Measurements from ENCODE around the gene CHST14.

Gene CHST14

GRCh38 chr15:40463279-40463678 is 7.5 kb upstream of the CHST14 start:
- DNase-seq (ENCODE audit: low read depth) = no peak

GRCh38 chr15:40463886-40464545 is 6.8 kb upstream of the CHST14 start:
- no peak for DNase-seq (ENCODE audit: low read depth)

- DNase-seq (ENCODE audit: low read depth) = no peak
Observed at GRCh38 chr15:40464595-40465185, 6.1 kb upstream of the CHST14 start.

GRCh38 chr15:40465939-40466338 is 4.8 kb upstream of the CHST14 start:
- no peak for DNase-seq (ENCODE audit: low read depth)

- DNase-seq (ENCODE audit: low read depth) = no peak
Observed at GRCh38 chr15:40466426-40467260, 4.1 kb upstream of the CHST14 start.

- DNase-seq (ENCODE audit: low read depth) = no peak
Observed at GRCh38 chr15:40467261-40467615, 3.5 kb upstream of the CHST14 start.

- DNase-seq (ENCODE audit: low read depth) = no peak
Observed at GRCh38 chr15:40468898-40469331, 1.9 kb upstream of the CHST14 start.

GRCh38 chr15:40469776-40470390 is 901 bp upstream of the CHST14 start:
- DNase-seq (ENCODE audit: low read depth) = no peak

- no peak for DNase-seq (ENCODE audit: low read depth)
Observed at GRCh38 chr15:40471105-40471807, 472 bp downstream of the CHST14 start.

- DNase-seq (ENCODE audit: low read depth) = no peak
Observed at GRCh38 chr15:40471808-40472150, 995 bp downstream of the CHST14 start.

GRCh38 chr15:40472171-40472727 is 1.5 kb downstream of the CHST14 start:
- DNase-seq (ENCODE audit: low read depth) = no peak

- DNase-seq (ENCODE audit: low read depth) = no peak
Observed at GRCh38 chr15:40474581-40474980, 3.8 kb downstream of the CHST14 start.

GRCh38 chr15:40477642-40478327 is 7.0 kb downstream of the CHST14 start:
- DNase-seq (ENCODE audit: low read depth) = no peak

GRCh38 chr15:40479024-40479423 is 8.2 kb downstream of the CHST14 start:
- DNase-seq (ENCODE audit: low read depth) = no peak

GRCh38 chr15:40481341-40482074 is 10.7 kb downstream of the CHST14 start:
- no peak for DNase-seq (ENCODE audit: low read depth)

- no peak for DNase-seq (ENCODE audit: low read depth)
Observed at GRCh38 chr15:40483919-40484318, 13.1 kb downstream of the CHST14 start.

GRCh38 chr15:40486066-40486770 is 15.4 kb downstream of the CHST14 start:
- no peak for DNase-seq (ENCODE audit: low read depth)

- DNase-seq (ENCODE audit: low read depth) = no peak
Observed at GRCh38 chr15:40487816-40488682, 17.3 kb downstream of the CHST14 start.
